ENCODE results near the gene GOLGA6D. TPM values are rescaled to one million over a fixed set of nuclear protein-coding genes. Genes with fewer than 3 reads are reported as not detected.

Gene GOLGA6D
- total and polyA plus RNA-seq, 2 of the 4 experiments (the other 2 are of a cell fraction): not detected

DNA sequence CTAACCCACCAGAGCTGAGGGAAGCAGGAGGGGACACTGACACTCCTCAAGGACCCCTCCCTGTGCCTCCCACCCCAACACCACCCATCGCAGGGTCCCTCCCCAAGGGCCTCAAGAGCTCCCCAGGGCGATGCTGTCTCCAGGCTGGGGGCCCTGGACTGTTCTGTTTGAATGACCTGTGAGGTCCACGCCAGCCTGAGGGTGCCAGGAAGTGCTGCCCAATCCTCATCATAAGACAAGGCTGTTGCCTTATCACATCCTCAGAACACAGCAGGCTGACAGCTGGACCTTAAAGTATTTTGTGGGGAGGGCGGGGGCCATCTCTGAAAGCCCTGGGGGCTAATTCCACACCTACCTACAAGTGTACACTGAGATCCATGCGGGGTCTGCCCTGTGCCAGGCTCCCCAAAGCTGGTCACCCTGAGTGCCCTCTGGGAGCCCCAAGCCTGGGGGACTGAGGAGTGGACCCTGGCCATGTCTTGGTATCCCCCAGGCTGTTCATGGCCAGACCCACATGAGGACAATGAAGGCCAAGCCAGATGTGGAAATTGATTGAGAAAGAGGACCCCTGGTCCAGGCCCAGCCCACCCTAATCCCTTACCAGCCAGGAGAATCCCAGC lies 48.3 kb upstream of the GOLGA6D start:
- Histone ChIP-seq H3K18ac (ENCODE audit: low read depth, low read length) (no peak overlapping the region), H3K14ac (replicated peaks; ENCODE audit: low read depth, low read length) (no peak overlapping the region), H3K4me1 (ENCODE audit: control insufficient read depth, insufficient read depth, low read length) (no peaks in the 10 kb centered on the region), H4K20me1 (ENCODE audit: insufficient read depth, low read length) (no peaks in the 10 kb centered on the region), H3K9me3 (ENCODE audit: control insufficient read depth, insufficient read depth, low read length) (no peaks in the 10 kb centered on the region), H2AK5ac (ENCODE audit: low read depth, low read length) (no peak overlapping the region), H2AK9ac (replicated peaks; ENCODE audit: low read depth, low read length, poor library complexity) (no peak overlapping the region), H2BK5ac (ENCODE audit: low read depth, low read length, poor library complexity, severe bottlenecking) (no peak overlapping the region), H3K36me3 (ENCODE audit: control insufficient read depth, insufficient read depth, low read length) (no peaks in the 10 kb centered on the region), H4K8ac (ENCODE audit: low read depth in 2 of 2, low read length in 2 of 2) (no peak overlapping the region), H2BK20ac (ENCODE audit: low read depth, low read length) (no peak overlapping the region), H3K27ac (ENCODE audit: insufficient read depth, low read length) (no peak overlapping the region), H3K9ac (ENCODE audit: low read depth, low read length) (no peak overlapping the region), H3K27me3 (ENCODE audit: control insufficient read depth, insufficient read depth, low read length) (peaks cover 74% of the 10 kb centered on the region), H3K9me1 (ENCODE audit: insufficient read depth, low read length) (no peaks in the 10 kb centered on the region), H3K23ac (ENCODE audit: low read depth, low read length) (no peak overlapping the region), H2BK120ac (ENCODE audit: low read depth, low read length) (no peak overlapping the region), H3K79me1 (ENCODE audit: low read depth in 1 of 2, low read length in 2 of 2) (no peaks in the 10 kb centered on the region), H2AFZ (replicated peaks; ENCODE audit: low read length, poor library complexity) (no peak overlapping the region), H4K91ac (ENCODE audit: insufficient read depth, low read depth, low read length) (no peak overlapping the region), H4K5ac (ENCODE audit: low read depth, low read length) (no peak overlapping the region), H2BK15ac (ENCODE audit: low read depth, low read length) (no peak overlapping the region), H3K4ac (ENCODE audit: low read depth, low read length) (no peak overlapping the region), H3K4me3 (ENCODE audit: insufficient read depth, low read depth, low read length) (no peak overlapping the region), H3K4me2 (ENCODE audit: low read depth, low read length) (no peak overlapping the region), H3K56ac (ENCODE audit: extremely low read depth, insufficient read depth, low read length) (no peak overlapping the region)
- CTCF ChIA-PET: no interaction called here
- 20% methylated on average over 1 of the region's 5 CpGs; no CpG with 5 or more reads in 1 of the 2 experiments for WGBS, 2 experiments (ENCODE audit: extremely low coverage in 2 of 2, insufficient read length in 1 of 2)
- dilution Hi-C loops (cut with HindIII; ENCODE audit: low sequenced_read_pairs, unreplicated experiment) (no loop called here), intact Hi-C loops (cut with micrococcal nuclease) (no loop called here), in situ Hi-C loops (cut with MboI; ENCODE audit: low sequenced_read_pairs) (no loop called here)
- TF ChIP-seq MAZ (IDR thresholded peaks at IDR 0.05; ENCODE audit: borderline replicate concordance, low read depth, low read length) (no peak), CEBPB (IDR thresholded peaks at IDR 0.05; ENCODE audit: low read depth, low read length) (no peak), RAD21 (IDR thresholded peaks at IDR 0.05; ENCODE audit: low read length) (no peak), POLR2A (IDR thresholded peaks at IDR 0.05; ENCODE audit: low read depth, low read length) (no peak), FOS (IDR thresholded peaks at IDR 0.05; ENCODE audit: low read depth, low read length) (no peak), SMC3 (IDR thresholded peaks at IDR 0.05; ENCODE audit: low read depth, low read length) (no peak)
- TF ChIP-seq, protein P1, sequence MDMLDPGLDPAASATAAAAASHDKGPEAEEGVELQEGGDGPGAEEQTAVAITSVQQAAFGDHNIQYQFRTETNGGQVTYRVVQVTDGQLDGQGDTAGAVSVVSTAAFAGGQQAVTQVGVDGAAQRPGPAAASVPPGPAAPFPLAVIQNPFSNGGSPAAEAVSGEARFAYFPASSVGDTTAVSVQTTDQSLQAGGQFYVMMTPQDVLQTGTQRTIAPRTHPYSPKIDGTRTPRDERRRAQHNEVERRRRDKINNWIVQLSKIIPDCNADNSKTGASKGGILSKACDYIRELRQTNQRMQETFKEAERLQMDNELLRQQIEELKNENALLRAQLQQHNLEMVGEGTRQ (IDR thresholded peaks at IDR 0.05; ENCODE audit: low read depth, low read length): no peak
- POLR2A ChIA-PET (ENCODE audit: unreplicated experiment): no interaction called here
- BruUV-seq (replicated peaks): no TSS peak
- no peak for ATAC-seq (ENCODE audit: low read depth)
- no peak for DNase-seq
